NCI-H1930 (cell line): ENCODE measurements around the gene HDAC9.
"Not testable (repeated sequence)": the region's sequence is repeated elsewhere in the genome, so short reads cannot be mapped to it uniquely, and the experiment has no call there.

ENCODE experiments used
- DNase-seq, 2 experiments: peaks; one replicate each; lab custom pipeline; 2025; lab: John Stamatoyannopoulos, UW

HDAC9 gene

DNA sequence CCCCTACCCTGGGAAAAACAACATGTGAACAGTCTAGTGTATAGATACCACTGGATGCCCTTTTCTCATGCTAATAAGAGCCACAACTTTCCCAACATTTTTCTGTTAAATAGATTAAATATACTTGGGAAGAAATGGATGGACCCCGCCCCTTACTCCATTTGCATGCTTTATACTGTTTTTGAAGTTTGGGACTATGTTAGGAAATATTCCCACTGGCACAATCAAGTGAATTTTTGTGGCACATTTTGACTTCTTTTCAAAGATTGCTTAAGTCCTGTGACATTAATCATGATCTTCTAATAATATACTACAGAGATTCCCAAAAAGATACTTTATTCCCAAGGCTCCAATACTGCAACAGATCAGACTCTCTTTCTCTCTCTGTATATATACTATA lies 405.3 kb downstream of the HDAC9 start:
- DNase-seq: no peak

DNA sequence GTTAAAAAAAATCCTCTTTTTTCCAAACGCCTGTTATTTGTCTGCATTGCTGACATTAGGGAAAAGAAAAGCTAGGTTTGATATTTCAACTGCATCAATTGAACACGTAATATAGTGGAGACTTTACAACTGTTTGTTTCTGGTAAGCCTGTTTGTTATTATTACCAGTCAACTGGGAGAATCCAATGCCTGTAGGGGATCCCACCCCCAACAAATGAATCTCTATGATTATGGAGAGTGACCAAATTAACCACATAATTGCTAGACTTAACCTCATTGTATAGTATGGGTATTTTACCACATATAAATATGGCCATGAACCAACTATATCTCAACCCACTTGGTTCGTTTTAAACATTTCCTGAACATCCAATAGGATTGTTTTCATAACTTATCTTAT lies 405.8 kb downstream of the HDAC9 start:
- no peak for DNase-seq

DNA sequence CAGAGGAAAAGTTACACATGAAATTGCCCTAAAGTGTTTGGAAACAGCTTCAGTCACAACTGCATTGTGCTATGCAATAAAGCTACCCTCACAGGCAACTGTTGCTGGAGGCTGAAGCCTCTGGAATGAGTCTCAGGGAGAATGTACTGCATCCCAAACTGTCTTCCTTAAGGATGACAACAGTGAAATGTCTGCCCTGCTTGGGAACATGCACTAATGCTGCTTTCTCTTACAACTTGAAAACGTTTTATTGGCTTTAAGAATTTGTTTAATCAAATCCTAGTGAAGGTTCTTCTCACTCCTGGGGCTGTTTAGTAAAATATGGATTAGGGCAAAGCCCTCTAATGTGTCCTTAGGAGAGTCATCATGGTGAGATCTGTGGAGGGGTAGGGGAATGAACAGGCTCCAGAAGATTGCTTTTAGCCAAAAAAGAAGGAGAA lies 406.5 kb downstream of the HDAC9 start:
- no peak for DNase-seq

DNA sequence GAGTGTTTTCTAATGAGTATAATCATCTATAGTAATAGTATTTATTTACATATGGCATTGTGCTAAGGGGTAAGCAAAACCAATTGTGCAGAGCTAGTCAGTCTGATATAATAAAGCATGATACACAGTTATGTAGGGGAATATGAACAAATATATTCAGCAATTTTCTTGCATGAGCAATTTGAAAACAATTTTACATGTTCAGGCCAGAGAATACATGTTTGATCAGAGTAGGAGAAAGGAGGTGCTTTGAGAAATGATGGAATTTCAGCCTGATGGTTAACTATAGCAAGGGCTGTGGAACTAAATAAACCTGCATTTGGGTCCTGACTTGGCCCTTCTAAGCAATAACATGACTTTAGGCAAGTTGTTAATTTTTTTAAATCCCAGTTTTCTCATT lies 407.3 kb downstream of the HDAC9 start:
- no peak for DNase-seq

DNA sequence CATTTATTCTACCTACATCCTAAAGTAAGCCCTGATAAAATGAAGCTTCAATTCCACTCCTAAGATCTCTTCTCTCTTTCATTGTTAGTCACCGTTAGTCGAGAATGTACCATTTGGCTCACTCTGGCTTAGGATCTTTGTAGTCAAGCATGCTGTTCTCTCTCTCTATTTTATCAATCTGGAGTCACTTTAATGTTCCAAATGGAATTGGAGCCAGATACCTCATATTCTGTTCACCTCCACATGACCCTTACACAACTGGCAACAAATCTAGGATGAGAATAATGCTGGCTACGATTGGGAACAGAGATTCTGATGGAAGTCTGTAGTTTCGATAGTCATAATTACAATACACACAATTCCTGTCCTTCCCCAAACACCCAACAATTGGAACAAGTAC lies 408.1 kb downstream of the HDAC9 start:
- no peak for DNase-seq

DNA sequence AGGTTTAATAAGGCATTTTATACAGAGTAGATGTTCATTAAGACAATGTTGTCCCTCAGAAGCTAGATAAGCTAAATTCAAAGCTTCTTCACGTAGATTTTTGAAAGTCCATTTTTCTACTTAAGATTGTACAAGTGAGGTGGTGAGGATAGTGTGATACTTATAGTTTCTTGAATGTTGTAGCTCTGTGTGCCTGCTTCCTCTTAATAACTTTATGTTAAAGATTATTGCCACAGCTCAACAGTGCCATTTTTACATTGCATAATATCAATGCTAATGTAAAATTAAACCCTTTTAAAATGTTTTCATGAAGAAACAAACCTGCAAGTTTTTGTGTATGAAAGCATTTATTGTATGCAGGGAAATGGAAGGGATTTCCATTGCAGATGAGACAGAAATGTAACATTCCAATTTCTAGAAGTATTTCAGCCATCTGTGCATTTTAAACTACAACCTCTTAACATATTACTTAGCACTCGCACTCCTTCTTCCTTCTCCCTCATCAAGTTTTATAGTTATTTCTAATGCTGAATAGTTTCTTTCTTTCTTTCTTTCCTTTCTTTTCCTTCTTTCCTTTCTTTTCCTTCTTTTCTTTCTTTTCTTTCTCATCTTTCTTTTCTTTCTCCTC lies 409.9 kb downstream of the HDAC9 start:
- no peak for DNase-seq

DNA sequence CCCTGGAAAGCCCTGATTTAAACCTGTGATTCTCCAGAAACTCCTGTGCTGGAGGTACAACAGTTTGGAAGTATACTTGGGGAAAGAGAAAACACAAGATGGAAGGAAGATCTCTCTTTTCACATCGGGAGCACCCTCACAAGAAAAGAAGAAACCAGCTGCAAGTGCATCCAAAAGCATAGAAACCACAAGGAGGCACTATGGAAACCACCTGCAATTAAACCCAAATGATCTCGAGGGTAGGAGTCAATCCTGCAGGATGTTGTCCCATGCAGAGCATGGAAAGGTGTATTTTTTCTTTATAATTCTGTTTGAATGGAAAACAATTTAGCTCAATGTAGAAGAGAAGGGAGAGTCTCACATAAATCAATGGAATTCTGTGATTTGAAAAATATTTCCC lies 411.4 kb downstream of the HDAC9 start:
- DNase-seq: no peak

DNA sequence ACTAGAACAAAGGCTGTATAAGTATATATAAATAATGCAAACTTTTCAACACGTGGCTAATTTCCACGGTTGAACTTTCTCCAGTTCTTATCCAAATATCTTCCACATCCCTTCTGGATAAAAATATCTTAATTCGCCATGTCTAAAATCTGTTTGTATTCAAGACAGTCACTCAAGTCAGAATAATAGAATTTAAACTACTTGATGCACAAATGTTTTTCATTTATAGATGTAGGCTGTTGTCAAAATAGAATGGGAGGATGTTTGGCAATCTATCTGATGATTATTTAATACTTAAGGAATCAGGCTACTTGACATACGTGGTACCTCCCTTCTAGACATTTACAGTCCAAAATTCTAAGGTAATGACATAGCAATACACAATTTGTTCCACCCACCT lies 417.6 kb downstream of the HDAC9 start:
- no peak for DNase-seq

DNA sequence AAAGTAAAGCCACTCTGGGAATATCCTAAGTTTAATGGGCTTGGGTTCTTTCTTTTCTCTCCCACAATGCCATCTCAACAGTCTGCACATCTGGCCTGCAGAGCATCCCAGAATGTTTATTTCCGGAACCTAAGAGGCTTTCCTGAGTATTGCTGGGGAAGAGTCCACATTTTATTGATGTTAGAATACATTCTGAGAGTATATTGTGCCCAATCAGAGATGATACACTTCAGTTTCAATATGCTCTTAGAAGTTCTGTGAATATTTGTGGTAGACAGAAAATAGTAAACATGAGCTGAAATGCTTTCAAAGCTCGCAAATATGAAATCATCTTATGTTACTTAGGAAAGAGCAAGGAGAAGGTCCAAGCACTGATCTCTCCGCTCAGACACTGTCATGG lies 421.3 kb downstream of the HDAC9 start:
- no peak for DNase-seq

DNA sequence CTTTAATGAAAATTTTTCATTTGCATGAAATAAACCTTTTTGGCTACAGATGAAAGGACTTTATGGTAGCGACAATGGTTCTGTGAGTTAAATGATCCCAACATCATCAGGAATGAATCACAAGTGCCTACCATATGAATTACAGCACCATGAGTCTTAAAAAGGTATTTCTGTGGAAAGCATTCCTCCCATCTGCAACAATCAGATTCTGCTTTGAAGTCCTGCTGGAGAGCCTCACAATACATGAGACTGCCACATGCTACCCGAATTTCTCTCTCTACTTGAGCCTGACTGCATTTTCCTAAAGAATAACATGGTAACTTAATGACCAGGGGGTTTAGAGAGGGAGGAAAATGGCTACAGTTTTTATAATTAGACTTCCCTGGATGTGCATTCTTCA lies 431.6 kb downstream of the HDAC9 start:
- DNase-seq: no peak

DNA sequence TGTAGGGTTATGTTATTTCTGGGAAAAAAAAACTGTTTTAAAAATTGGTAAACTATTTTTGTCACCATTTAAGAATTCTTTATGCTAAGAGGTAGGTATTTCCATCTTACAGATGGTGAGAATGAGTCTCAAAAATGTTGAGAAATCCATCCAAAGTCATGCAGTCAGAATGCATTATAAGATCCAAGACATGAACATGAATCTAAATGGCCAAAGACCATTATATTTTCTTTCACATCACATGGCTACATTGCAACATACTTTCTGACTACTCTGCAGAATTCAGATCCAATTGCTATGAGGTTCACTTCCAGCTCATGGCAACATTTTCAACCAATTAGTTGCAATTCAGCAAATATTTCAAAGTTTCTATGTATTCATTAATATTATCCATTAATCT lies 440.7 kb downstream of the HDAC9 start:
- no peak for DNase-seq

DNA sequence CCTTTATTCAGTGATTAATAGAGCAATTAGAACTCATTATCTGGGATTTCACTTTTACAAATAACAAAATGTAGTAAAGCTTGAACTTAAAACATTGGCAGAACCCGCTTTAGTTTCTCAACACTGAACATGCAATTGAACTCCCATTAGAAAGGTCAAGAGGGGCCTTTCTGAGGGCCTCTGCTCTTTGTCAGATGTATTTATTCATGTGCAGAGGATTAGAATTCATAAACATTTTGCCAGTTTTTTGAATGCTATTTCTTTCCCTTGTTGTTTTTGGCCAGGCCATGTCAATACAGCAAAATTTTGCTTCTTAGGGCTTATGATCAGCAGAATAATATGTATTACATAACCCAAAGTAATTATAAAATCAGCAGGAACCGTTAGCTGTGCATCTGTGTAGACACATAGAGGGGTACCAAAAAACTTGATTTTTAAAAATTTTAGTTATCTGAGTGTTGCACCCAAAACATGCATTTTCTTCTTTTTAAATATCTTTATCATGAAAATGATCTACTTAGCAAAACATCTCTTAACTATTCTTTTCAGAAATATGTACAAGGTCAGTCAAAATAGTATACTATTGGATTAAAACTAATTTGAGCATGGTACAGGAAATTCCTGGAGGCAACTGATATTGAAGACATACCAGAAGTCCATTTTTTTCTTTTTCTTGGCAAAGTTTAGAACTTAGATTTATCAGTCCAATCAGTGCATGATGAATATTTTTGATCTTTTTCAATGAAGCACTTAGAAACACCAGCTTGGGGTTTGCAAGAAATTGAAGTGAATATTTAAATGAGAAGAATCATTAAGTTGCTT lies 444.4 kb downstream of the HDAC9 start:
- DNase-seq: no peak

DNA sequence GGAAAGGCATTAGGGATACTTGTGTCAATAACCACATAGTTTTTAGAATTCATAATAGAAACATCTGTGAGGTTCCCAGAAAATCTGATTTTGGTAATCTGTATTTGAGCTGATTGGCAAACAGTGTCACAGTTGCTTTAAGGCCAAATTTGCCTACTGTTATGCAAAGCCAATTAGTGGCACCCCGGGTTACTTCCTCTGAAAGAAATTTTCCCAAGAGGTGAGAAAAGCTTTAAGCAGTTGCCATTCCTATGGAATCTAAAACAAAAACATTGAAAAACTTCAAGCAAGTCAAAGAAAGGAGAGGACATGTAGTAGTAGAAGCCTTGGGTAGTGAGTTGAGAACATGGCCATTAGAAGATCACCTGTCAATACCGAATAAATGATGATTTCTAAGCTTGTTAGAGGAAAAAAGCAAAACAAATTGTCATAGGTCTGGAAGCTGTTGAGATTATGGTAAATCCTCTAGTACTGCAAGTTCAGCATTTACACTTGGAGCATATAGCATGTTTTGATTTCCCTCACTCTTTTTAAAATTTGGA lies 445.1 kb downstream of the HDAC9 start:
- DNase-seq: no peak

DNA sequence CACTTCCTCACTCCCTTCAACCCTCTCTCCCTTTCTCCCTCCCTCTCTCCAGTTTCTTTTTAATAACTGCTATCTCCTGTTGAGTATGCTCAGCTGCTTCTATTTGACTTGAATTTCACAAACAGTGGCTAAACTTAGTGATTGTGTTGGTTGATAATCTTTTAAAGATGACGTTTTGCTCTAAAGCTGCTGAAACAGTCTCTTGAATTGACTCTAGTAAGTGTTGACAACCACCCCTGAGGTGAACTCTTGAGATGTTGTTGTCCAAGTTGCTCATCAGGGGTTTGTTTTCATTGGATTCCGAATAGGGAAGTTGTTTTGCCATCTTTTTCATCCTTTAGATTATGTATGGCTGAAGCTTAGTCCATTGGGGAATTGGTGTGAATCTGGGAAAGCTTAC lies 445.7 kb downstream of the HDAC9 start:
- DNase-seq: peak in 1 of 2 experiments; percentile 13

DNA sequence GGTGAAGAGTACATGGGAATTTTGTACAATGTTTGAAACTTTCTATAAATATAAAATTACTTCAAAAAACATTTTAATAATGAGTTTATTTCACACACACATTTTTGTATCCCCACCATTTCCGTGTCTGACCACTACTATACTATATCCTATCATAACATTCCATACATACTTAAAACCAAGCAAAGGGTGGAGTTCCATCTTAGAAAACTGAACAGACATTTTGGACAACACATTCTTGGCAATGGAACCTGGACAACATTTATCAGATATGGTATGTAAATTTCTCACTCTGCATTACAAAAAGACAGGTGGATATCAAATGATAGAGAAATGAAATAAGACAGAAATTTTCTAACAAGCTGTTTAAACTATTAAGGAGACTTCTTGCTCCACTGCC lies 453.0 kb downstream of the HDAC9 start:
- no peak for DNase-seq

DNA sequence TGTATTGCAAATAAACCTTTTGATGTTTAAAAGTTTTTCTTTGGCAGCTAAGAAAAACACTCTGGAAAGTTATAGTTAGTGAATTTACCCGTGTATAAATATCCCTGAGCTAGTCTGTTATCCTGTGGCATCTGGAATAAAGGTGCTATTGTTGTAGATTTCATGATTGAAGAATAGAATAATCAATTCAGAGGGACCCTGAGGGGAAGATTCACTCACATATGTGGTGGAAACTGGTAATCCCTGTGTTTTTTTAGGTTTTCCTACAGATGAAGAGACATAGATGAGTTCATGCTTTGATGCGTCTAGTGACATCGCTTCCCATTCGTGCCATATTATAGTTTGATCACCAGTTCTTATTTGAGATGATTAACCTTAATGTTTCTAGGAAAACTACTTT lies 457.3 kb downstream of the HDAC9 start:
- DNase-seq: no peak

DNA sequence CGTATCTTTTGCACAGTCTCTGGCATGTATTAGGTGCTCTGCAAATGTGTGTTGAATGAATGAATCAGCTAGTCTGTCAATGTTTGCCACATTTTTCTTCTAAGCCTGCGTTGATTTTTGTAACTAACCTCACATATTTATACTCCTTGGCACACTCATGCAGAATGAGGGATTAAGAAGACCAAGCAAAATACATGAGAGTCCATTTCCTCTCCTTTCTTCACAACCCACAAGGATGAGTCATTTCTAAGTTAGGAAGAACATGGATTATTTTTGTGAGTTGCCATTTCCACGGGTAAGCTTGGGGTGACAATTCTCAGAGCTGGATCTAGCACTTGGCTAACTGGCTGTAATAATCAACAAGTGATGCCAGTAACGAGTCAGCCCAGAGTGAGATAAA lies 463.1 kb downstream of the HDAC9 start:
- no peak for DNase-seq

DNA sequence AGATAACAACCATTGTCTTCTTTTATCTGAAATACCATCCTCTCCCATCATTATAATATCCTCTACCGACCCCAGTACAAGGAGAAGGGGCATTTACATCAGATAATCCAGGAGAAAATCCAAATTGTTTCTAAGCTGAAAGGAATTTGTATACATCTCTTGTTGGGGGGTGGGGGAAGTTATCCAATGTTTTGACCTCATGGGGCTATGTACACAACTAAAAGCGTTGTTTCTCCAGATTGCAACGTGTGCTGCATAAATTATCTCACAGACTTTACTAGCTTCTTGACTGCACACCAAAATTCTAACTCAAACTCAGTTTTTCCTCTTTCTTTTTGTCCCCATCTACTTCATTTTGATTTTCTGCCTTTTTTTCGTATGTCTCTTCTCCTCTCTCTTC lies 465.2 kb downstream of the HDAC9 start:
- DNase-seq: no peak

DNA sequence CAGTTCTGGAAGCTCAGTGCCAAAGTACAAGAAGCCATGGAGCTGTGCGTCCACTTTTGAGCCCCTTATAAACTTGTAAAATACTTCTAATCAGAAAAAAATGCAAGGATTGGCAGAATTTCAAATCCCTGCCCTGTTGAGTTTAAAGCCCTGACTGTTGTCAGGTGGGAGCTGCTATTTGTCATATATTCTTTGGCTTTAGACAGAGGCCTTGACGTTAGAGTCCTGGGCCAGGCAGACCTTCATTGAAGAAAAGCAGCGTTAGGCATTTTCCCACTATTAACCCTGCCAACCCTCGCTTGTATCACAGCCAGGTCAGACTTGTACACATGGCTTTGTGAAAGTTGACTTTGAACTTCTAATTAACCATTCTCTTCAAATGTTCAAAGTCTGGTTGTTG lies 466.5 kb downstream of the HDAC9 start:
- no peak for DNase-seq

DNA sequence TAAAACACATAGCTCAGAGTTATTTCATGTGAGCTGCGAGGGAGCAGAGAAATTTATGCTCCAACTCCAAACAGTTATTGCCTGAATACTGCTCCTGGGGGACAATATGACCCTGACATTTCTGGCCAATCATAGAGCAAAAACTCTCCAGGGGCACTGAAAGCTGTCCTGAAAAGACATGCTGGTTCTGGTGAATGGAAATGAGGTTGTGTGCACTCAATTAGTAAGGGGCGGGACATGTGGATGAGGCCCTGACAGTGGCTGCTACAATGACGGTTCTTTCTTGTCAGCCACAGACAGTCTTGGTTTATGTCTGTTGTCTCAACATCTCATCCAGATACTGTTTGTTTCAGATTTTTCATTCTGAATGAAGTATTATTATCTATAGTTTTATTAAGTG lies 470.1 kb downstream of the HDAC9 start:
- no peak for DNase-seq

DNA sequence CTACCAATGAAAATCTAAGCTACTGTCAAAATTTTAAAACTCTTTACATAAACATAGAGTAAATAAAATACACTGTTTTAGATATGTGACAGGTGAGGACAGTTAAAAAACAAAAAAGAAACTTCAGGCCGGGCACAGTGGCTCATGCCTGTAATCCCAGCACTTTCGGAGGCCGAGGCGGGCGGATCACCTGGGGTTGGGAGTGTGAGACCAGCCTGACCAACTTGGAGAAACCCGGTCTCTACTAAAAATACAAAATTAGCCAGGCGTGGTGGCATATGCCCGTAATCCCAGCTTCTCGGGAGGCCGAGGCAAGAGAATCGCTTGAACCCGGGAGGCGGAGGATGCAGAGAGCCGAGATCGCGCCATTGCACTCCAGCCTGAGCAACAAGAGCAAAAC lies 472.2 kb downstream of the HDAC9 start:
- DNase-seq: not testable (repeated sequence)

DNA sequence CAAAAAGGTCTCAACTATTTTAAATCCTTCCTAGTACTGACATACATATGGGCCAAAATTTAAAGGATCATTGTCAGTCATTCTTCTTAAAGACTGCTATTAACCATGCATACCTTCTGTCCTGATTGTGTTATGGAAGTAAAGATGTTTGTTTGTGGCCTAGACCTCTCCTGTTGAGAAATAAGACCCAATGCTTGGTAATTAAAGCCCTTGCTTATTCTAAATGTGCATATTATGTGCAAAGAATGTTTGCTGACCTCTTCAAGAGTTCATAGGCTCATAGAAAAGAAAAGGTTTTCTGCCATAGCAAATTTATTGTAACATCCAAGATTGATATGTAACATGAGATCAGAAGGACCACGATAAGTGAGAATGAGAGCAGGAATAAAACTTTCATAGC lies 476.3 kb downstream of the HDAC9 start:
- no peak for DNase-seq

DNA sequence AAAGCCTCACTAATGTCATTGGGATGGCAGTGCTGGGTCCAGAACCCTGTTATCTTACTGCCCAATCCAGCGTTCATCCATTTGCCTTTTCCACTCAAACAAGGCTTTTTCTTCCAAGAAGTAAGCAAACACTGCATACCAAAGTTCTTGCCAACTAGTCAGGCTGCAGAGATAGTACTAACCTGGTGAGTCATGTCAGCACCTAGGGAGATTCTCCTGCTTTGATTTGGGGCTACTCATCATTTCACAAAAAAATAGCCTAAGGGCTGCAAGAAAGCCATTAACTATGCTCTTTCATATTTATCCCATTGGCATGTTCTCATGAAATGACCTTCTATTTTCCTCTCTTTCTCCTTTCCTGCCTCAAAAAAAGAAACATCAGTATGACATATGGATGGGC lies 479.3 kb downstream of the HDAC9 start:
- DNase-seq: no peak

DNA sequence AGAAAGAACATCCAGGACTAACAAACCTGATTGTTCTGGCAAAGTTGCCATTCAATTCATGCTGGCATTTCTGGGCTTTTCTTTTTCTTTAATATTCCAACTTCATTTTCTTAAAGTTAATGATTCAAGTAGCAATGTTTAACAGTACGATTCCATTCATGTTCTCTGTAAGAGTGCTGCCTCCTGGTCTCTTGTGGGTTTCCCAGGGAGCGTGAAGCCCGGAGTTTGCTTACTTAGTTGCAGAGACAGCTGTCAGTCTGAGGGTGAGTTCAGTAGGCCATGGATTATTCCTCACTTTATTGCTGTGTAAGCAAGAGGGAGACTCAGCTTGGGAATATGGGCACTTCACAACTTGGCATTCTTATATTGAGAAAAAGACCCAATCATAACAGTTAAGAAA lies 479.7 kb downstream of the HDAC9 start:
- no peak for DNase-seq
